Loucy (cell line): ENCODE measurements around the gene TRIM37.

ENCODE experiments used
- CTCF ChIP-seq: fragments of 200-600 bp; sonication (generic); conservative IDR thresholded peaks from 2 replicates; pipeline ENCODE4 v1.5.1; 2014; ENCODE audit warnings: mild to moderate bottlenecking, antibody characterized with exemption, low read length
- EZH2phosphoT487 ChIP-seq: fragments of 200-600 bp; IDR thresholded peaks from 2 replicates; pipeline ENCODE4 v1.6.1; 2018; ENCODE audit warnings: antibody characterized with exemption, mild to moderate bottlenecking, moderate library complexity, borderline replicate concordance

DNA sequence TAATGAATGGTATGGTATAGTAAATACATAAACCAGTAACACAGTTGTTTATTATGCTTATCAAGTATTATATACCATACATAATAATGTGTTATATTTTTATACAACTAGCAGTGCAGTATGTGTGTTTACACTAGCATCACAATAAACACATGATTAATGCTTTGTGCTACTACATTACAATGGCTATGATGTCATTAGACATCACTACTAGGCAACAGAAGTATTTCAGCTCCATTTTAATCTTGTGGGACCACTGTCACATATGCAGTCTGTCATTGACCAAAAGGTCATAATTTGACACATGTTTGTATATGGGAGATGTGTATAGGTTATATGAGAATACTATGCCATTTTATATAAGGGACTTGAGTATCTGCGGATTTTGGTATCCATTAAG is 32.7 kb downstream of the TRIM37 start:
- TF ChIP-seq CTCF (no peak), EZH2phosphoT487 (no peak)
